ENCODE results near the gene MYL12B.

Gene MYL12B

DNA sequence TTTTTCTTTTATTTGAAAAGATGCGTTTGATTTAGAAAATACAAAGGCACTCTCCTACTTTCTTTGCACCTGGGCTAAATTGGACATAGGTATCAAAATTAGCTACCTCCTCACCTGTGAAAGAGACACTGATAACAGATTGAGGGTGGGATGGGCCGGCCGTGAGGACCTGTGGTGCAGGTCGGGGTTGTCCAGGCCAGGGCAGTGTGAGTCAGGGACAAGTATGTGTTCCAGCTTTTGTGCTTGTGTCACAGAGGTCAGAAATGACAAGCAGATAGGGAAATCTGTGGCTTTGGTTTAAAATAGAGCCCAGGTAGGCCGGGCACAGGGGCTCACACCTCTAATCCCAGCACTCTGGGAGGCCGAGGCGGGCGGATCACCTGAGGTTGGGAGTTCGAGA lies 22.6 kb downstream of the MYL12B start:
- H3K4me3 ChIP-seq (ENCODE audit: insufficient read length, low read depth): no peak overlapping the region

DNA sequence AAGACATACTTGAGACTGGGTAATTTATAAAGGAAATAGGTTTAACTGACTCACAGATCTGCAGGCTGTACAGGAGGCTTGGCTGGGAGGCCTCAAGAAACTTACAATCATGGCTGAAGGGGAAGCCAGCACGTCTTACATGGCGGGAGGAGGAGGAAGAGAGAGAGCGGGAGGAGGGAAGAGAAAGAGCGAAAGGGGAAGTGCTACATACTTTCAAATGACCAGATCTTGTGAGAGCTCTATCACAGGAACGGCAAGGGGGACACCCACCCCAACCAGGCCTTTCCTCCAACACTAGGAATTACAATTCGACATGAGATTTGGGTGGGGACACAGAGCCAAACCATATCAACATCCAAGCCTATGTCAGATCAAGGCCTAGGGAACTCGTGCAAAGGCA lies 24.2 kb downstream of the MYL12B start:
- Histone ChIP-seq H3K4me3 (ENCODE audit: insufficient read length, low read depth) (no peak overlapping the region), H3K4me1 (ENCODE audit: insufficient read depth, insufficient read length) (no peaks in the 10 kb centered on the region), H3K9ac (ENCODE audit: insufficient read length, low read depth) (no peak overlapping the region), H3K27me3 (ENCODE audit: insufficient read depth, insufficient read length) (no peaks in the 10 kb centered on the region), H3K36me3 (ENCODE audit: insufficient read depth, insufficient read length, low read length) (no peaks in the 10 kb centered on the region), H3K9me3 (ENCODE audit: insufficient read depth, low read length) (0 out of 2 replicates have a peak, but pooled peaks cover 10% of the 10 kb centered on the region)
- TF ChIP-seq ZNF274 (IDR thresholded peaks at IDR 0.05; ENCODE audit: low read depth, low read length) (no peak), SUZ12 (IDR thresholded peaks at IDR 0.05; ENCODE audit: extremely low read depth, insufficient read depth, insufficient read length) (no peak), YY1 (IDR thresholded peaks at IDR 0.05; ENCODE audit: insufficient read depth, insufficient read length) (no peak)
- no peak for DNase-seq (ENCODE audit: low read depth, low spot score)

More for the DNA sequence above, 22.6 kb downstream of the MYL12B start:
- TF ChIP-seq YY1 (IDR thresholded peaks at IDR 0.05; ENCODE audit: insufficient read depth, insufficient read length): no peak
- no peak for TF ChIP-seq SUZ12 (IDR thresholded peaks at IDR 0.05; ENCODE audit: extremely low read depth, insufficient read depth, insufficient read length)
- TF ChIP-seq ZNF274 (IDR thresholded peaks at IDR 0.05; ENCODE audit: low read depth, low read length): no peak
- DNase-seq (ENCODE audit: low read depth, low spot score): no peak
- Histone ChIP-seq H3K9me3 (ENCODE audit: insufficient read depth, low read length) (no peaks in the 10 kb centered on the region), H3K36me3 (ENCODE audit: insufficient read depth, insufficient read length, low read length) (no peaks in the 10 kb centered on the region), H3K9ac (ENCODE audit: insufficient read length, low read depth) (no peak overlapping the region), H3K4me1 (ENCODE audit: insufficient read depth, insufficient read length) (no peaks in the 10 kb centered on the region), H3K27me3 (ENCODE audit: insufficient read depth, insufficient read length) (no peaks in the 10 kb centered on the region)

DNA sequence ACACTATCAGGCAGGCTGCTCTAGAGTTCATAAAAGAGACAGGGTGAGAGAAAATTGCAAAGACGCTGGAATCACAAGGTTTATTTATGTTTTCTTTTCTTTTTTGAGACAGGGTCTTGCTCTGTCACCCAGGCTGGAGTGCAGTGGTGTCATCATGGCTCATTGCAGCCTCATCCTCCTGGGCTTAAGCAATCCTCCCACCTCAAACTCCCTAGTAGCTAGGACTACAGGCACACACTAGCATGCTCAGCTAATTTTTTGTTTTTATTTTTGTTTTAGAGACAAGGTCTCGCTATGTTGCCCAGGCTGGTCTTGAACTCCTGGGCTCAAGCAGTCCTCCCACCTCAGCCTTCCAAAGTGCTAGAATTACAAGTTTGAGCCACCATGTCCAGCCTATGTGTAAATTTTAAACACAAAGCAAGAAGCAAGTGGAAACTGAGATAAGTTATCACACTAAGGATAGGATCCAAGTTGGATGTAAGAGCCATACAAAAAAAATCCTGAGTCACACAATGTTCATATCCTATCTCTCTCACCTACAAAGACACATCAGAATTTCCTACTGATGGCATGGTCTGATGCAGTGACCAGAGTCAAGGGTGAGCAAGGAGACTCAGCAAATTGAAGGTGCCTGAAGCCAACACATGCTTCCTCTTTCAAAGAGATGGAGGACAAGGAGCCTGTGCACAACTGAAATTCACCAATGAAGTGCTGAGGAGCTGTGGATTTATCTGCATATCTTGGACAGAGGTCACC lies 31.4 kb downstream of the MYL12B start:
- Histone ChIP-seq H3K4me3 (ENCODE audit: insufficient read length, low read depth) (no peak overlapping the region), H3K9ac (ENCODE audit: insufficient read length, low read depth) (no peak overlapping the region), H3K9me3 (ENCODE audit: insufficient read depth, low read length) (peaks cover 20% of the 10 kb centered on the region; the same call in 1 of the 2 replicates), H3K27me3 (ENCODE audit: insufficient read depth, insufficient read length) (no peaks in the 10 kb centered on the region), H3K4me1 (ENCODE audit: insufficient read depth, insufficient read length) (no peaks in the 10 kb centered on the region), H3K36me3 (ENCODE audit: insufficient read depth, insufficient read length, low read length) (peaks cover 4% of the 10 kb centered on the region)
- no peak for DNase-seq (ENCODE audit: low read depth, low spot score)
- no peak for TF ChIP-seq ZNF274 (IDR thresholded peaks at IDR 0.05; ENCODE audit: low read depth, low read length)
- TF ChIP-seq SUZ12 (IDR thresholded peaks at IDR 0.05; ENCODE audit: extremely low read depth, insufficient read depth, insufficient read length): no peak
- TF ChIP-seq YY1 (IDR thresholded peaks at IDR 0.05; ENCODE audit: insufficient read depth, insufficient read length): no peak

DNA sequence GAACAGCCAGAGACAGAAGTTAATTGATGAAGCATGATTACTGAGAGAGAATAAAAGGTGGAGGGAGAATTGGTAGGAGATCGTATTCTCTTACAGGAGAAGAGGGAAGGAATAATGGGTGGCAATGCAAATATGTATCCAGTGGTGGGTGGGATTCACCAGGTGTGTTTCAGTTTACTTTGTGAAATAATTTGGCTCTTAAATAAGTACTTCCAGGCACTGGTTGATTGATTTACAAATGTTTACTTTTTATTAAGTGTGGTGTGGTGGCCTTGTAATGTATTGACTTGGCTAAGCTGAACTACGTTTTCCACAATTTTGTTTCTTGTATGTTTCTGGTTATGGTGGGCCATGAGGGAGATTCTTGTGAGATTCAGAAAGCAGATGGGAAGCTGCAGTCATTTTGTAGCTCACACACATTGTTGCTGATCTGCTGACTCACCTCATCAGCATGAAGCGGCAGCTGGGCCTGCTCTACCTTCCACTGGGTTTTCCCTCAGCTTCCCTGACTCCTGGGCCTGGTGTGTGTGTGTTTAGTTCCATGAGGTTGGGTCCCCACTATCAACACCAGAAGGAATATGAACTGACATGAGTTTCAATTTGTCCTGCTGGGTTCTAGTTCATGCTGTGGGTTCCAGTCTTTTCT lies 32.6 kb downstream of the MYL12B start:
- no peak for DNase-seq (ENCODE audit: low read depth, low spot score)
- TF ChIP-seq YY1 (IDR thresholded peaks at IDR 0.05; ENCODE audit: insufficient read depth, insufficient read length) (no peak), SUZ12 (IDR thresholded peaks at IDR 0.05; ENCODE audit: extremely low read depth, insufficient read depth, insufficient read length) (no peak), ZNF274 (IDR thresholded peaks at IDR 0.05; ENCODE audit: low read depth, low read length) (no peak)
- Histone ChIP-seq H3K4me3 (ENCODE audit: insufficient read length, low read depth) (no peak overlapping the region), H3K4me1 (ENCODE audit: insufficient read depth, insufficient read length) (no peaks in the 10 kb centered on the region), H3K9ac (ENCODE audit: insufficient read length, low read depth) (no peak overlapping the region), H3K9me3 (ENCODE audit: insufficient read depth, low read length) (peaks cover 20% of the 10 kb centered on the region; the same call in 1 of the 2 replicates), H3K36me3 (ENCODE audit: insufficient read depth, insufficient read length, low read length) (peaks cover 4% of the 10 kb centered on the region), H3K27me3 (ENCODE audit: insufficient read depth, insufficient read length) (no peaks in the 10 kb centered on the region)

DNA sequence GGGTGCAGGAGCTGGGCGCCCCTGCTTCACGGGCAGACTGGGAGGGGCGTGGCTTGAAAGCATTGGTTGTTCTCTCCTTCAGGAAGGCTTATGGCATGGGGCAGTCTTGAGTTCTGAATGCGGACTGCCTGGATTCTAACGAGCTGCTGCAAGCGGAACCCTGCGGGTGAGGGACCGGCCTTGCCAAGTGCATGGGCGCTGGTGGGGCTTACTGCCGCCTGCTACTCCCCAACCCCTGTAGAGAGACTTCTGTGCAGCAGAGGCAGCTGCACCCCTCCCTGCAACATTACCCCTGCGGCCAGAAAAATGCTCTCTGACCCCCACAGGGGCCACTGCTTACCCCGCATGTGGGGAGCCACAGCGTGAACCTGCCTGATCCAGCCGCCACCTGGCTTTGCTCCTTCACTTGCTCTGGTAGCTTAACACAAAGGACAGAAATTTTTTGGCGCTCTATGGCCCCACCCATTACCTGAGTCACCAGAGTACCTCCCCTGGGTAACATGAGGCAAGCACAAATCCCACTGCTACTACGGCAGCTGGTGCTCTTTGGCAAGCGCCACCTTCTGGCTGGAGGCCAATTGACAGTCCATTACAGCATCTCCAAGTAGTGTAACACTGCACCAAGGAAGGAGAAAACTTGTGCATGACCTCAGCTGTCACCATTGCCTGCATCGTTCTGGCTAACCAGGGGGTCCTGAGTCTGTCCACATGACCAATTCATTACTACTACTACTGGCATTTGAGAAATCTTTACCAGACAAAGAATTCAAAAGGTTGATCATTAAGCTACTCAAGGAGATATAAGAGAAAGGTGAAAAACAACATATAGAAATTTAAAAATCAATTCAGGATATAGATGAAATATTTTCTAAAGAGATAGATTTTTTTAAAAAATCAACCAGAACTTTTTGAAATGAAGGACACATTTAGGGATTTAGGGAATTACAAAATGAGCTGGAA lies 35.4 kb downstream of the MYL12B start:
- peak; percentile 87 for DNase-seq (ENCODE audit: low read depth, low spot score)
- H3K27me3 ChIP-seq (ENCODE audit: insufficient read depth, insufficient read length): no peaks in the 10 kb centered on the region
- TF ChIP-seq SUZ12 (IDR thresholded peaks at IDR 0.05; ENCODE audit: extremely low read depth, insufficient read depth, insufficient read length) (no peak), YY1 (IDR thresholded peaks at IDR 0.05; ENCODE audit: insufficient read depth, insufficient read length) (no peak), ZNF274 (IDR thresholded peaks at IDR 0.05; ENCODE audit: low read depth, low read length) (no peak)
- no peaks in the 10 kb centered on the region for H3K4me1 ChIP-seq (ENCODE audit: insufficient read depth, insufficient read length)
- H3K36me3 ChIP-seq (ENCODE audit: insufficient read depth, insufficient read length, low read length): peaks cover 4% of the 10 kb centered on the region
- H3K9ac ChIP-seq (ENCODE audit: insufficient read length, low read depth): peak overlapping the region; percentile 92
- H3K4me3 ChIP-seq (ENCODE audit: insufficient read length, low read depth): peak overlapping the region; percentile 93
- peaks cover 4% of the 10 kb centered on the region; the same call in 1 of the 2 replicates for H3K9me3 ChIP-seq (ENCODE audit: insufficient read depth, low read length)

DNA sequence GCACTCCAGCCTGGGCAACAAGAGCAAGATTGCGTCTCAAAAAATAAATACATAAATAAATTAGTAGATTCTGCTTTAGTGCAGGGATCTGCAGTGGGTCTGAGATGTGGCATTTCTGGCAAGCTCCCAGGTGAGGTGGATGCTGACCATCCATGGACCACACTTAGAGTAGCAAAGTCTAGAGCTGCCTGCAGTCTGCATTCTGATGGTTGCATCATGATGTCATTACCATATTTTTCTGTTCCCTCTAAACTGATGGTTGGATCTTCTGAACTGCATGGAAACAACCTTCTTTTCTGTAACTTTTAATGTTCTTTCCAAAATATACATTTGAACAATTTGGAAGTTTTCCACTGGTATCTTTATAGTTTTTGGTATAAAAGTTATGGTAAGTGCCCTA lies 42.9 kb downstream of the MYL12B start:
- Histone ChIP-seq H3K9ac (ENCODE audit: insufficient read length, low read depth) (no peak overlapping the region), H3K4me1 (ENCODE audit: insufficient read depth, insufficient read length) (no peaks in the 10 kb centered on the region), H3K9me3 (ENCODE audit: insufficient read depth, low read length) (no peaks in the 10 kb centered on the region), H3K4me3 (ENCODE audit: insufficient read length, low read depth) (no peak overlapping the region), H3K27me3 (ENCODE audit: insufficient read depth, insufficient read length) (no peaks in the 10 kb centered on the region), H3K36me3 (ENCODE audit: insufficient read depth, insufficient read length, low read length) (no peaks in the 10 kb centered on the region)
- no peak for TF ChIP-seq YY1 (IDR thresholded peaks at IDR 0.05; ENCODE audit: insufficient read depth, insufficient read length)
- no peak for TF ChIP-seq ZNF274 (IDR thresholded peaks at IDR 0.05; ENCODE audit: low read depth, low read length)
- TF ChIP-seq SUZ12 (IDR thresholded peaks at IDR 0.05; ENCODE audit: extremely low read depth, insufficient read depth, insufficient read length): no peak
- no peak for DNase-seq (ENCODE audit: low read depth, low spot score)
